ENCODE data around the gene TLR1.
"Not testable (repeated sequence)": the region's sequence is repeated elsewhere in the genome, so short reads cannot be mapped to it uniquely, and the experiment has no call there.

The TLR1 gene

DNA sequence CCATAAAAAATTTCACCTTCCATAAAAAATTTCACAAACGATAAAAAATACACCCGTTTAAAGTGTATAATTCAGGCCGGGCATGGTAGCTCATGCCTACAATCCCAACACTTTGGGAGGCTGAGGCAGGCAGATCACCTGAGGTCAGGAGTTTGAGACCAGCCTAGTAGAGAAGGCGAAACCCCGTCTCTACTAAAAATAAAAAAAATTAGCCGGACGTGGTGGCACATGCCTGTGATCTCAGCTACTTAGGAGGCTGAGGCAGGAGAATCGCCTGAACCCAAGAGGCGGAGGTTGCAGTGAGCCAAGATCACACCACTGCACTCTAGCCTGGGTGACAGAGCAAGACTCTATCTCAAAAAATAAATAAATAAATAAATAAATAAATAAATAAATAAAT lies 1.7 kb upstream of the TLR1 start:
- not testable (repeated sequence) for DNase-seq

DNA sequence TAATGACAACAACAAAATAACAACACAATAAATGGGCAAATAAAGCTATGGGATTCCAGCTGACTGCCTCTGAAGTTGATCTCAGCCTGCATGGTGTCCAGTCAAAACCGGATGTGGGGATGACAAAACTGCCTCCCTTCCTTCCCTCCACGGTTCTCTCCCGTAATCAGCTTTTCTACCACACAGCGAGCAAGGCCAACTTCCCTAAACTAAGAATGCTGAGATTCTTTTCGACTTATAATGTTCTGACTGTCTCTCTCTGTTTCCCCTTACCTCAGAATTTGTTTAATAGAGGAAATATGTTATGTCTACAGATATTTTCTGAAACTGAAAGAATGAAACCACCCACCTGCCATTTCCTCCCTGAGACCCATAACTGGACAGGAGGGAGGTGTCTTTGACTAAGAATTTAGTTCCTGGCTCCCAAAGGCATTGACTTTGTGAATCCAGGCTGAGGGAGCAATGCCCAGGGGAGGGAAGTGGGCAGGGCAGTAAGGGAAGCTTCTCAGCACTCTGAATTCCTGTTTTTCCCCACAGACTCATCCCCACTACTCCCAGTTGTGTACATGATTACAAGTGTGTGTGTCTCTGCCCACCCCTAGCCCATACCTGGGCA lies 1.0 kb upstream of the TLR1 start:
- DNase-seq = no peak

DNA sequence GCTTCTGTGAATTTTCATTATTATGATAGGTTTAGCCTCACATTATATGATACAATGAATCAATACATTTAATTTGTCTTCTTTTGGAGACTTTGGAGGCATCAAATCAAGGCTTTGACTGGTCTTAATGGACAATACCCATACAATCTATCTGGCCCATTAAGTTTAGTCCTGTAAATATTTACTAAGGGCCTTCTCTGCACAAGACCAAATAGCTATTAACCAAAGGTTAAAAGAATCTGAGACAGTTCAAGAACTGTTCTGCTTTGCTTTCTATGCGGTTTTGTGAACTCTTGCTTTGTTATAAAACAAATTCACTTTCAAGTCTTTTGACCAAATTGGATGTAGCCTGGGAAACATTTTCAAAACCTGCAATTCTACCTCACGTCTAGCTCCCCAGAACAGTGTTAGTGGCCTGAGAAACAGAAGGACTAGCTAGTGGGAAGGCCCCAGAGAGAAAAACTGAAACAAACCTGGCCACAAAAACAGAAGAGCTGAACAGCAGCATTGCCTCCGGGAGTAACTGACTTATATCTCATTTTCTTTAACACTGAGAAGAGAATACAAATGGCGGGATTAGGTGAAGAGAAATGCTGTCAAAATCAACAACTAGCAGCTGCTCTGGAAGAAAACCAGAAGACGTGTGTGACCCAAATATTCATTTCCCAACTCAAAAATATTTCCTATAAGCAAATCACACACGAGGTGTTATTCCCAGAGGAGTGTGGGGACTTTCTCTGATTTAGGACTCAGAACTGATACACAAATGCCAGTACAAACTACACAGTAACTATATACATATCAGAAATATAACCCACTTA lies 548 bp downstream of the TLR1 start:
- DNase-seq = no peak

DNA sequence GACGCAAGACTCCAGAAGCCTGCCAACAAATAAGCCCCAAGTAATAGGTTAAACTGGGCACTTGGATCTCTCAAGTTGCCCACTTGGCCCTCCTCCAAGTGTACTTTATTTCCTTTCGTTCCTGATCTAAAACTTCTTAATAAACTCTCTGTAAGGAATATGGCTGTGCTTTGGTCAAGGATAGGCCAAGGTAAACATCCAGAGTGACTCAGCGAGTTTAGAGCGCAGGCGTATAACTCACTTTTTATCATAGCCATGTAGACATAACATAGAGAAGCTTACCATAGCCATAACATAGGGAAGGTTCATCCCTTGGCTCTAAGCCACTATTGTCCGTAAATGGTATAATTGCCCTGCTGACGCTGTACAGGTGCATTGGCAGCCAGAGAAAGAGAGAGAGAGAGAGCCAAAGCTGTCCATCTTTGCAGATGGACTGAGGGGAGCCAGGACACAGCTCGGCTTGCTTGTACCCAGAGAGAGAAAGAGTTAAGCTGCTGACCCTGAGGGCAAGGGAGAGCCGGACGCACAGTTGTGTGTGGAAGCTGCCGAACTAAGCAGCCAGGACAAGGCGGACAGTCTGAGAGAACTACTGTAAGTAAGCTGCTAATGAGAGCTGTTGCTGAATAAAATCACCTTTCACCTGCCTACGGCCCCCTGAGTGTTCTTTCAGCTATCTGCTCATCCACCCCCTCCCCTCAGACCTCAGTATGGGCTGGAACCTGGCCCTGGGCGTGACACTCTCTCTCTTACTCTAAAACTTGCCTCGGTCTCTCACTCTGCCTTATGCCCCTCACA lies 1.8 kb downstream of the TLR1 start:
- no peak for DNase-seq

DNA sequence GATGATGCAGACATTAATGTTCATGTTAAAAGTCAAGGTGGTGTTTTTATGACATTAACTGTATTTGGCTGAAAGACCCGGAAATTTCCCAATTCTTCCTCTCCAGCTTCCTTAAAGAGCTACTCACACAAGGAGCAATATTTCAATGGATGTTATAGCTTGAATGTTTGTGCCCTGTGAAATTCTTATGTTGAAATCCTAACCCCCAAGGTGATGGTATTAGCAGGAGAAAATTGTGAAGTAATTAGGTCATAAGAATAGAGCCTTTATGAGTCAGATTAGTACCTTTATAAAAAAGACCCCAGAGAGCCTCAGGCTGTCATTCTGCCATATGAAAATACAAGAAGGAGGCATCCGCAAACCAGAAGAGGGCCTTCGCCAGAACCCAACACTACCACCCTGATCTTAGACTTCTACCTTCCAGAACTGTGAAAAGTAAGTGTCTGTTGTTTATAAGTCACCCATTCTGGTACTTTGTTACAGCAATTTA lies 3.6 kb downstream of the TLR1 start:
- no peak for DNase-seq

DNA sequence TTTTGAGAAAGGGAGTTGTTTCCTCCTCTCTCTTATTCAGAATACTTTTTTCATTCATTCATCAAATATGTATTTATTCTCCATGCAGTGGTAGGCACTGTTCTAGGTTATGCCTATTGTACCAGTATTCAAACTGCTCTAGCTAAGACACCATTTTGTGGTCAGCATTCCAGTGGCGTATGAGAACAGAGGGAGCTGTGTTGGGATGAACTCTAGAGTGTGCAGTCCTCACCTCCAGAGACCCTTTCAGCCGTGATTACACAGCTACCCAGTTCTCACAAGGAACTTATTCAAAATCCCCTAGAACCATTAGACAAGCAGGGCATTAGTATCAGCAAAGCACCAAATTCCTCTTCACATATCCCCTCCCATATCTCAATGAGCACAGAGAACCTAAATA lies 4.2 kb downstream of the TLR1 start:
- no peak for DNase-seq

DNA sequence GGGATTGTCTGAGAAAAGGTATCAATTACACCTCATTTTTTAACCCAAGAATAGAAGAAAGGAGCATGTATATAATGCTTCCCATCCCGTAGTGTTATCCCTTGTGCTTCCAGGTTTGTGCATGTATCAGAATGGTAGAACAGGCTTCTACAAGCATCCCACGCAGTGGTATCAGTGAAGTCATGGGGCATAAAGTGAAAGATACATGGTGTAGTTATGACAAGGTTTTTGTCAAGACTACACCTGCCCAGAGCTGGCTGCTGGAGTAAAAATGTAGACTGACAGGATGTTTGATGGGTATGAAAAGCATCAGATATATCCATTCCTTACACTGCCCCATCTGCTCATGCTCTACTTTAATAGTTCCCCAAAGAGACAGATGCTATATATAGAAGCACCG lies 9.5 kb downstream of the TLR1 start:
- no peak for DNase-seq

DNA sequence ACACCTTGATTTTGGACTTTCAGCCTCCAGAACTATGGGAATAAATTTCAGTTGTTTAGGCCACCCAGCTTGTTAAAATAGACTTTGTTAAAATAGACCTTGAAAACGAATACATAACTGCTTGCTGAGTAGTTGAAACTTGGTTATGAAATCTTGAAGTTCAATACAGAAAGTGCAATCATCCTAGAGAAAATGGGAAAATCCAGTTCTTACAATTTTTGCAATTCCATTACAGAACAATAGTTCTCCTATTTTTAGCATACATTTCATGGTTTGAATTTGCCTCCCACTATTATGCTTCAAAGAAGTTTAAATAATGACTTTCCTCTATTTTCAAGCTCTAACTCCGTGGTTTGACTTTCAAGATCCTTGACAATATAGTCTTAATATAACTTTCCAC lies 10.5 kb downstream of the TLR1 start:
- no peak for DNase-seq

DNA sequence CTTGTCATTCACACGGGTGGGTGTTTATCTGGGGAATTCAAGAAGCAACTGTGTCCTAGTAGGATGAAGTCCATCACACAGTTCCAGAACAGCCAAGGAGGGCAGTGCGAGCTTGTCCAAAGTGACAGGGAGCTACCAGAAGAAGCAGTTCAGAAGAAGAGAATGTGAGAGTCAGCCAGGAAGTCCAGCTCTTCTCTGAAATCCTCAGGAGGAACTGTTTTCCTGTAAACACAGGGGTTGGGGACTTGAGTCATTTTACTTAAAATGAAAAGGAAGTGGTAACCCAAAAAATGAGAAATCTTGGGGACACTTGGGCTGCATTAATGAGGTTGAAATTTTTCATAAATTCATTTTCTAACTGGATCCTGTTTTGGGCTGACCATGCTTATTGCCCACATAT lies 13.6 kb downstream of the TLR1 start:
- no peak for DNase-seq

DNA sequence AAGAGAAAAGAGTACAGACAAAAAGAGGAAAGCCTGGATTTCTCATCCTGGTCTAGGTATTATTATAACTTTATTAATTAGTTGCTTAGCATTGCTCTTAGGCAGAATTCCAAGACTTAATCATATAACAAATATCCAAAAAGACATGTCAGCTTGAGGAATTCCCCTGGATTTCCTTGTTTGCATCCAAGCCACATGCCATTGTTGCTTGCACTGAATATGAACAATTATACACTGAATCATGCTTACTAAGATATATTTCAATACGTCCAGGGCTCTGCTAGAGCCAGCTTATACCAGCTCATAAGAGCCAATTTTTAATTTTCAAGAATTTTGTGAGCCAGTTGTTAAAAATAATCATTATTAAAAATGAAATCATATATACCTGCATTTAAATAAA lies 16.3 kb downstream of the TLR1 start:
- no peak for DNase-seq

DNA sequence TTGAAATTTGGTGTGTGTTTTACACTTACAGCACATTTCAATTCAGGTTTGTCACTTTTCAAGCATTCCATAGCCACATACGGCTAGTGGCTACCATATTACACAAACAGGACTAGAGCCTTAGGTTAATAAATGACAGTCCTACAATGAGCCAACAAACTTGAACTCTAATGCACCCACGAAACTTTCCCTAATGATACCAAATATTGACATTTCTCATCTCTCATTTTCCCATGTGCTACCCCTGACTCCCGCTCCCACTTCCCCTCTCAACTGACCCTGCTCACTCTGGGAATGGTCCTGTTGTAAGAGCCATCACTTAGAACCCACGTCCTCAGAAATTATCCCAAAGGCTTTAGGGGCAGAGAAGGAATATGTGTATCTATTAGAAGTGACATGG lies 16.9 kb downstream of the TLR1 start:
- DNase-seq = no peak

DNA sequence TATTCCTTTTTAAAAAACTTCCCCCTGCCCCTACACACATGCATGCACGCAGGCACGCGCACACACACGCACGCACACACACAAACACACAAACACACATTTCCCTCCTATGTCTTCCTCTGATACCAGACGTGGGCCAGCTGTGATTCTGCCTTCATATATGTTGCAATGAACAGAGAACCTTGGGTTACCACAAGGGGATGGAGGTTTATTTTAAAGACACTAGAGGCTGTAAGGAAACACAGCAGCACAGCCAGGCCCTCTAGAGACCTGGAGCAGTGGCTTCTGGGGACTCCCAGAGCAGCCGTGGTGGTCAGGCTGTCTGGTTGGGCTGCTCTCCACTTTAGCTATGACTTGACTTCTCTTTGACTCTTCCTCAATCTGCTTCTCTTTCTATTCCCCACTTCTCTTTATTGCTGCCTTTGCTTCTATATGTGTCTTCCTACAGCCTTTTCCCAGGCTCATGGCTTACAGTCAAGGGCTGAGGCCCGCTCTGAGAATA lies 18.6 kb downstream of the TLR1 start:
- no peak for DNase-seq

DNA sequence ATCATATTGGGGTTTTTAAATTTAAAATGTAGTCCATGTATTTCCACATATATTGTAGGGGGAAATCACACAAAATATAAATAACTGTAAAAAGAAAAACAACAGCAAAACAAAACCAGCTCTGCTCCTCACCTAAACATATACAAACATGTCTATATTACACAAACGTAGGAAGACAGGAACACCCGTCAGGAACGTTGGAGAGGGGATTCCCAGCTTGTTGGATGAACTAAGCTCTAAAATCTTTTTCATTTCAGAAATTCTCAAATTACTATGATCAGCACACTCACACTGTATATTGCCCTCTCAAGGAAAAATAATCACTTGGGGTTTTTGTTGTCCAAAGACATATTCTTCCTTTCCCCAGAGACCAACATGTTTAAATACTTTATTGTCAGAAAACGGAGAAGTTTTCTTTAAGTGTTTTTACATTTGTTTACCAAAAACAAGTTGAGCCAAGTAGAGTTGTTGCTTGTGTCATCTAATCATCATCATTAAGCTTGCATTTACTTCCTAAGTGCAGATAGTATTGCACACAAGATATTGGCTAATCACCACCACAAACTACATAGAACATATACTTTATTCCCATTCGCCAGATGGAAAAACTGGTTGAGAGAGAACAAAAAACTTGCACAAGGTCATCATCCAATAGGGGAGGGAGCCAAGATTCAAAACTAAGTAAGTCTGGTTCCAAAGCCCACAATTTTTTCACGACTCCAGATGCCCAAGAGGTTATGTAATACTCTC lies 19.4 kb downstream of the TLR1 start:
- DNase-seq = no peak

DNA sequence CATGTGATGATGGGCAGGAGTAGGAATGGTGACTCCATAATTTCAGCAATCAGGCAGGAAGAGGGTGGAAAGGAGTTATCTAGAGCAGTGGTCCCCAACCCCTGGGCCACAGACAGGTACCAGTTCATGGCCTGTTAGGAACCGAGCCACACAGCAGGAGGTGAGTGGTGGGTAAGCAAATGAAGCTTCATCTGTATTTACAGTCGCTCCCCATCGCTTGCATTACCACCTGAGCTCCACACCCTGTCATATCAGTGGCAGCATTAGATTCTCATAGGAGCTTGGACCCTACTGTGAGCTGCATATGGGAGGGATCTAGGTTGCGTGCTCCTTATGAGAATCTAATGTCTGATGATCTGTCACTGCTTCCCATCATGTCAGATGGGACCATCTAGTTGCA lies 20.4 kb downstream of the TLR1 start:
- DNase-seq = no peak

DNA sequence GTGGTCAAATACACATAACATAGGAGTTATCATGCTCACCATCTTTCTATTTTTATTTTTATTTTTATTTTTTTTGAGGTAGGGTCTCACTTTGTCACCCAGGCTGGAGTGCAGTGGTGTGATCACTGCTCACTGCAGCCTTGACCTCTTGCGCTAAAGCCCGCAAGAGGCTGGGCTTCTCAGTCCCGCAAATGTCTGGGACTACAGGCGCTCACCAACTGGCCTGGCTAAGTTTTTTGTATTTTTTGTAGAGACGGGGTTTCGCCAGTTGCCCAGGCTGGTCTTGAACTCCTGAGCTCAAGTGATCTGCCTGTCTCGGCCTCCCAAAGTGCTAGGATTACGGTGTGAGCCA lies 21.5 kb downstream of the TLR1 start:
- DNase-seq = no peak

DNA sequence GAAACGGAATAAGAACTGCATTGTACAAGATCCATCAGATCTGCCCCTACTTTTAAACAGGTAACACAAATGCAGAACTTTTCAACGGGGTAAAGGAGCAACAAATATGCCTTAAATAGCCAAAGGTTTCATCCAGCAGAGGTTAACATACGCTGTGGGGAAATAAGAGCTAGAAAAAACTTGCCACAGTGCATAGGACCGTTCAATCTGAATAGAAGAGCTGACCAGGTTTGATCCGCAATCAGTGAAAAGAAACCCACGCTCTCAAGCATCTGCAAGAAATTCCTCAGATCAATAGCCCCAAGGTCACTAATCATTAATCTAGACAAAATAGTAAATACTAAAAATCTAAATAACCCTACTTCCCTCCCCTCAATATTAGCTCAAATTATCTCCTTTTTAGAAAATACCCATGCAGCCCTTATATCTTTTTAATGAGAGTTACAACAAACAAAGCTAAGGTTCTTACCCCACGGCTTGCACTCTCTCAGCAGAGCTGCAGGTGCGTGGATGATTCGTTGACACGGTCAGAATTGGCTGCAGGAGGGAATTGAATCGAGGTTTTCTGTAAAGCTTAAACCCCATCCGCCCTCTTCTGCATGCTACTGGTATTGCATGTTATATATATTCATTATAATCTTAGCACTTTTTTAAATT lies 22.0 kb downstream of the TLR1 start, which contains the start of gene TLR10:
TSS of gene TLR10 (minus strand) at position 539 of the 657 bp plus-strand sequence. CDS start 7,400 bp downstream, outside the sequence.
- peak; percentile 42 for DNase-seq

DNA sequence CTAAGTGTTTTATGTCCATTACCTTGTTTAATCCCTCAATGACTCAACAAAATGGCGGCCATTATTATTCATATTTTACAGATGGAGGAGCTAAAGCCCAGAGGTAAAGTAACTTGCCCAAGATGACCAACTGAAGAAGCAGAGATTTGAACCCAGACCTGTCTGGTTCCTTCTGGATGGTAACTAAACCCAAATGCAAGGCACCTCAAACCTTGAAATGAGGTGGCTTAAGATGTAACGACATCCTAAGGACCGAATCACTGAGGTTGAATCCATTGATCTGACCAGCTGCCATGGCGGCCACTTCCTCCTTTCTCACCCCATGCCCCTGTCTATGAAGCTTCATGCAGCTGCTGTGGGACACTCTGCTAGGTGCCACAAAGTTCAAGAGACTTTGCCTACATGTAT lies 22.7 kb downstream of the TLR1 start:
- no peak for DNase-seq

DNA sequence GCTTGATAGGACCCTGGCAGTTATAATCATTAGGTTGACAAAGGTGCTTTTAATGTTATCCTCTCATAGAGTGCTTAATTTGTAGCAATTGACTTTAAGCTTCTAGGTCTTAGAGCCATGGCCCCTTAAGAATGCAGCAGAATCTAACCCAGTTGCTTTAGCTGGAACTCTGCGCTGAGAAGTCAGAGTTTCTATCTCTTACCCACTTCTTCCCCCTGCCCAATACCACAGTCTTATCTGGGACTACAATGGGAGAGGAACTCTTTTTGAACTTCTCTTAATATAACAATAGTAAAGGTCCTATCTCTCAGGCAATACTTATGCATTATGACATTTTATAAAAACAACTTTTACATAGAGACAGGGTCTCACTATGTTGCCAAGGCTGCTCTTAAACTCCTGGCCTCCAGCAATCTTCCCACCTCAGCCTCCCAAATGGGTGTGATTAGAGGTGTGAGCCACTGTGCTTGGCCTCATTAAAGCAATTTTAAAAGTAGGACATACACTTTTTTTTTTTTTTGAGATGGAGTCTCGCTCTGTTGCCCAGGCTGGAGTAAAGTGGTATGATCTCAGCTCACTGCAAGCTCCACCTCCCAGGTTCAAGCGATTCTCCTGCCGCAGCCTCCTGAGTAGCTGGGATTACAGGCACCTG lies 23.6 kb downstream of the TLR1 start:
- no peak for DNase-seq

DNA sequence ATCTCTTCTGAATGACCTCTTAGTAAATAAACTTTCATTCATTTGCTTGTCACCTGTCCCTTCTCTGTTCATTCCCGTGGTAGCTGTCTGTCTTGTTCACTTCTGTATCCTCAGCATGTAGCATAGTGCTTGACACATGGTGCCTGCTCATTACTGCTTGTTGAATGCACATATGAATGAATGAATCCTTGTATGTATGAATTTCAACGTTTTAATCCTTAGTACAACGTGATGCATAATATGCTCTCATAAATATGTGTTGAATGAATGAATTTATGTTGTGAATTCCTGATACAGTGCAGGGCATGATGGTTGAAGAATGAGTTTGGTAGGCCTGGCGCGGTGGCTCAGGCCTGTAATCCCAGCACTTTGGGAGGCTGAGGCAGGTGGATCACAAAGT lies 24.8 kb downstream of the TLR1 start:
- no peak for DNase-seq

DNA sequence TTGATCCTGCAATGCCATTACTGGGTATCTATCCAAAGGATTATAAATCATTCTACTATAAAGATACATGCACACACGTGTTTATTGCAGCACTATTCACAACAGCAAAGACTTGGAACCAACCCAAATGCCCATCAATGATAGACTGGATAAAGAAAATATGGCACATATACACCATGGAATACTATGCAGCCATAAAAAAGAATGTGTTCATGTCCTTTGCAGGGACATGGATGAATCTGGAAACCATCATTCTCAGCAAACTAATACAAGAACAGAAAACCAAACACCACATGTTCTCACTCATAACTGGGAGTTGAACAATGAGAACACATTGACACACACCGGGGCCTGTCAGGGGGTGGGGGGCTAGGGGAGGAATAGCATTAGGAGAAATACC lies 26.7 kb downstream of the TLR1 start:
- not testable (repeated sequence) for DNase-seq

DNA sequence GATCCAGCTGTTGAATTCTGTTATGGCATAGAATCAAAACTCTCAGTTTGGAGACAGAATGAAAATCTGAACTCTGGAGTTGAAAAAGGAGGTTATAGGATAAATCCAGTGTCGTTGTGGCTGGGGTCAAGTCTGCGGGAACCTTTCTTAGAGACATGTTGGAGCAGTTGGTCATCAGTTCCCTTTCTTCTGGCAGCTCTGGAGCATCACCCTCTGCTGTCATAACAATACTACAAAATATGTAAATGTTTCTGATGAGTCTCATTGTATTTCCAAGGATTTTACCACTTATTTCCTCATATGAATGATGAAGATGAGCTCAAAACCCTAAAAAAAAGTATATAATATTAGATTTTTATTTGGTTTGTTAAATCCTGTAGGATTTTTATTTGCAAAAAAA lies 29.3 kb downstream of the TLR1 start:
- DNase-seq = no peak
